Suprapubic skin (tissue), 4 donors: ENCODE measurements around the gene NCAPG2.

ENCODE experiments used
- POLR2A ChIP-seq, 2 donors: fragments of 450-650 bp; IDR thresholded peaks; one replicate each; pipeline ENCODE4 v1.6.1; 2017; ENCODE audit warnings: antibody characterized with exemption in 2 of 2, mild to moderate bottlenecking in 2 of 2, moderate library complexity in 2 of 2
- POLR2AphosphoS5 ChIP-seq, 3 donors: sonication (generic); formaldehyde crosslinking; IDR thresholded peaks; one replicate each; pipeline ENCODE4 v1.6.1; 2017; ENCODE audit warnings: antibody characterized with exemption in 3 of 3
- TF ChIP-seq, protein P1 (sequence below), 2 donors: fragments of 200-600 bp in 1 of 2; fragments of 450-650 bp in 1 of 2; sonication (generic) in 1 of 2; IDR thresholded peaks; one replicate each; pipeline ENCODE4 v1.5.1; 2016 to 2019; ENCODE audit warnings: antibody characterized with exemption in 2 of 2, mild to moderate bottlenecking in 1 of 2, moderate library complexity in 1 of 2

DNA sequence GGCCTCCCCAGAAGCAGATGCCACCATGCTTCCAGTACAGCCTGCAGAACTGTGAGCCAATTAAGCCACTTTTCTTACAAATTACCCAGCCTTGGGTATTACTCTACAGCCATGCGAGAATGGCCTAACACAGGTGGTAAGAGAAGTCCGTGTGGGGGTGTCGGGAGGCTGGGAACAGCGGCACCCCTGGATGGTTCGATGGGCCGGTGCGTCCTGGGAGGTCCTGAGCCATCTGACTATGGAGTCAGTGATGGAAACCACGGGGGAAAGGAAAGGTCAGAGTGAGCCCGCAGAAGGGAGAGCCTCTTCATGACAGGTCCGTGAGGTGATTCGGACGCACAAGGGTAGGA lies 114.4 kb downstream of the NCAPG2 start:
- TF ChIP-seq, protein P1, sequence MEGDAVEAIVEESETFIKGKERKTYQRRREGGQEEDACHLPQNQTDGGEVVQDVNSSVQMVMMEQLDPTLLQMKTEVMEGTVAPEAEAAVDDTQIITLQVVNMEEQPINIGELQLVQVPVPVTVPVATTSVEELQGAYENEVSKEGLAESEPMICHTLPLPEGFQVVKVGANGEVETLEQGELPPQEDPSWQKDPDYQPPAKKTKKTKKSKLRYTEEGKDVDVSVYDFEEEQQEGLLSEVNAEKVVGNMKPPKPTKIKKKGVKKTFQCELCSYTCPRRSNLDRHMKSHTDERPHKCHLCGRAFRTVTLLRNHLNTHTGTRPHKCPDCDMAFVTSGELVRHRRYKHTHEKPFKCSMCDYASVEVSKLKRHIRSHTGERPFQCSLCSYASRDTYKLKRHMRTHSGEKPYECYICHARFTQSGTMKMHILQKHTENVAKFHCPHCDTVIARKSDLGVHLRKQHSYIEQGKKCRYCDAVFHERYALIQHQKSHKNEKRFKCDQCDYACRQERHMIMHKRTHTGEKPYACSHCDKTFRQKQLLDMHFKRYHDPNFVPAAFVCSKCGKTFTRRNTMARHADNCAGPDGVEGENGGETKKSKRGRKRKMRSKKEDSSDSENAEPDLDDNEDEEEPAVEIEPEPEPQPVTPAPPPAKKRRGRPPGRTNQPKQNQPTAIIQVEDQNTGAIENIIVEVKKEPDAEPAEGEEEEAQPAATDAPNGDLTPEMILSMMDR (IDR thresholded peaks at IDR 0.05) = no peak
- TF ChIP-seq POLR2AphosphoS5 (IDR thresholded peaks at IDR 0.05) (no peak), POLR2A (IDR thresholded peaks at IDR 0.05) (no peak)
